Liver (tissue), 9 donors: ENCODE data around the gene FBXO3. TPM values are rescaled to one million over a fixed set of nuclear protein-coding genes. Genes with fewer than 3 reads are reported as not detected.

Source experiments
- DNase-seq: peaks from one replicate; pipeline ENCODE4 v3.0.0-alpha.2; 2017; ENCODE audit warnings: low spot score
- H3K27ac ChIP-seq, 2 donors: one replicate each; pipeline ENCODE4 v1.7.0; 2013; ENCODE audit warnings: inconsistent platforms in 2 of 2, low read length in 2 of 2, control low read depth in 1 of 2, low read depth in 1 of 2, mild to moderate bottlenecking in 1 of 2
- H3K27me3 ChIP-seq, 4 donors: one replicate each; pipeline versions ENCODE4 v1.6.1 to v1.7.0; 2013; ENCODE audit warnings: low read length in 3 of 4, inconsistent platforms in 1 of 4, mild to moderate bottlenecking in 1 of 4, moderate library complexity in 1 of 4; ENCODE audit not compliant: control insufficient read depth in 4 of 4, insufficient read depth in 4 of 4
- H3K36me3 ChIP-seq, 4 donors: one replicate each; pipeline versions ENCODE4 v1.6.1 to v1.7.0; 2013; ENCODE audit warnings: low read length in 3 of 4, mild to moderate bottlenecking in 3 of 4, low read depth in 1 of 4, moderate library complexity in 1 of 4; ENCODE audit not compliant: control insufficient read depth in 4 of 4, insufficient read depth in 3 of 4
- H3K4me1 ChIP-seq, 4 donors: one replicate each; pipeline versions ENCODE4 v1.6.1 to v1.7.0; 2013; ENCODE audit warnings: low read length in 3 of 4, mild to moderate bottlenecking in 3 of 4, moderate library complexity in 1 of 4; ENCODE audit not compliant: control insufficient read depth in 4 of 4, insufficient read depth in 4 of 4
- H3K4me3 ChIP-seq, 3 donors: one replicate each; pipeline versions ENCODE4 v1.6.1 to v1.7.0; 2013; ENCODE audit warnings: low read length in 3 of 3, control low read depth in 1 of 3, low read depth in 1 of 3, mild to moderate bottlenecking in 1 of 3
- H3K9ac ChIP-seq, 2 donors: one replicate each; pipeline ENCODE4 v1.7.0; 2013; ENCODE audit warnings: low read length in 2 of 2, mild to moderate bottlenecking in 2 of 2, moderate library complexity in 2 of 2, control low read depth in 1 of 2, low read depth in 1 of 2
- H3K9me3 ChIP-seq, 4 donors: one replicate each; pipeline versions ENCODE4 v1.6.1 to v1.7.0; 2013; ENCODE audit warnings: low read length in 3 of 4; ENCODE audit not compliant: control insufficient read depth in 4 of 4
- CTCF ChIP-seq: fragments of 150-350 bp; IDR thresholded peaks from 2 replicates; pipeline ENCODE4 v1.5.1; 2017; ENCODE audit warnings: improper control_type of control experiment, low read depth, low read length; ENCODE audit not compliant: missing input control
- FOXA1 ChIP-seq: IDR thresholded peaks from 2 replicates; pipeline ENCODE4 v1.6.1; 2016; ENCODE audit warnings: antibody characterized with exemption
- FOXA2 ChIP-seq: IDR thresholded peaks from 2 replicates; pipeline ENCODE4 v1.6.1; 2016; ENCODE audit warnings: antibody characterized with exemption
- GABPA ChIP-seq, 2 donors: IDR thresholded peaks in 1 of 2; conservative IDR thresholded peaks in 1 of 2; 2 replicates each; pipeline ENCODE4 v1.6.1; 2016; ENCODE audit warnings: antibody characterized with exemption in 2 of 2, mild to moderate bottlenecking in 1 of 2, moderate library complexity in 1 of 2
- HNF4A ChIP-seq, 2 donors: conservative IDR thresholded peaks; 2 replicates each; pipeline ENCODE4 v1.6.1; 2016; ENCODE audit warnings: antibody characterized with exemption in 2 of 2, mild to moderate bottlenecking in 2 of 2
- HNF4G ChIP-seq: IDR thresholded peaks from 2 replicates; pipeline ENCODE4 v1.6.1; 2016; ENCODE audit warnings: antibody characterized with exemption
- JUND ChIP-seq, 2 donors: IDR thresholded peaks; 2 replicates each; pipeline ENCODE4 v1.6.1; 2016; ENCODE audit warnings: antibody characterized with exemption in 2 of 2
- NR2F2 ChIP-seq: IDR thresholded peaks from 2 replicates; pipeline ENCODE4 v1.6.1; 2016; ENCODE audit warnings: antibody characterized with exemption
- RAD21 ChIP-seq, 2 donors: IDR thresholded peaks; 2 replicates each; pipeline ENCODE4 v1.6.1; 2016; ENCODE audit warnings: antibody characterized with exemption in 2 of 2, mild to moderate bottlenecking in 2 of 2
- REST ChIP-seq: IDR thresholded peaks from 2 replicates; pipeline ENCODE4 v1.6.1; 2016; ENCODE audit warnings: antibody characterized with exemption, mild to moderate bottlenecking
- RXRA ChIP-seq, 2 donors: IDR thresholded peaks; 2 replicates each; pipeline ENCODE4 v1.6.1; 2017 to 2018; ENCODE audit warnings: antibody characterized with exemption in 2 of 2, mild to moderate bottlenecking in 1 of 2
- SP1 ChIP-seq: IDR thresholded peaks from 2 replicates; pipeline ENCODE4 v1.6.1; 2018; ENCODE audit warnings: antibody characterized with exemption, mild to moderate bottlenecking
- TAF1 ChIP-seq: conservative IDR thresholded peaks from 2 replicates; pipeline ENCODE4 v1.6.1; 2016; ENCODE audit warnings: antibody characterized with exemption, mild to moderate bottlenecking
- WGBS: extraction: QIAGEN DNeasy Blood & Tissue Kit; methylation state at CpG from one replicate; pipeline ENCODE4 v1.1.7; 2013; 5-methylcytosine and 5-hydroxymethylcytosine counted together
- polyA plus RNA-seq, 2 donors: library from polyadenylated mRNA; stranded (reverse) in 1 of 2; unstranded in 1 of 2; fragments of 200-250 nt in 1 of 2; fragments of >200 nt in 1 of 2; fragmentation: Nextera tagmentation in 1 of 2; extraction: Ambion mirVana in 1 of 2; gene quantifications; one replicate each; pipeline versions ENCODE4 v1.2.1 to v1.2.3, GENCODE V29; 2013 to 2015
- total RNA-seq, 2 donors: library from RNA; depleted of rRNA; stranded (reverse); fragments of >200 nt; gene quantifications; one replicate each; pipeline ENCODE4 v1.2.3, GENCODE V29; 2014
- TF ChIP-seq, protein P1 (sequence below): IDR thresholded peaks from 2 replicates; pipeline ENCODE4 v1.6.1; 2016; ENCODE audit warnings: antibody characterized with exemption
- TF ChIP-seq, protein P2 (sequence below): IDR thresholded peaks from 2 replicates; pipeline ENCODE4 v1.6.1; 2016; ENCODE audit warnings: antibody characterized with exemption
- donor health status: healthy.
- donor health status: healthy.
- donor health status: healthy.
- donor health status: healthy.
- donor health status: healthy.

The FBXO3 gene
- total and polyA plus RNA-seq, 4 donors, result 12.2 to 36.4 (median 18.8) TPM

GRCh38 chr11:33743291-33743690 is 31.0 kb downstream of the FBXO3 start:
- H3K27ac ChIP-seq, result no peak overlapping the region
- WGBS, result 92% methylated on average over 5 of the region's 5 CpGs
- no peak for DNase-seq
- peaks cover 0 to 15% (median 6%) of the 10 kb centered on the region in 4 donors for H3K36me3 ChIP-seq
- peaks cover 0 to 16% (median 6%) of the 10 kb centered on the region in 4 donors for H3K4me1 ChIP-seq
- no peak overlapping the region for H3K9ac ChIP-seq
- TF ChIP-seq, protein P1, sequence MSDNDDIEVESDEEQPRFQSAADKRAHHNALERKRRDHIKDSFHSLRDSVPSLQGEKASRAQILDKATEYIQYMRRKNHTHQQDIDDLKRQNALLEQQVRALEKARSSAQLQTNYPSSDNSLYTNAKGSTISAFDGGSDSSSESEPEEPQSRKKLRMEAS, result no peak
- TF ChIP-seq RAD21 (IDR thresholded peaks at IDR 0.05), result no peak
- no peak for TF ChIP-seq RXRA (IDR thresholded peaks at IDR 0.05)
- TF ChIP-seq JUND (IDR thresholded peaks at IDR 0.05), result no peak
- no peak for TF ChIP-seq HNF4G
- no peak for TF ChIP-seq FOXA1
- no peak for TF ChIP-seq NR2F2
- no peak for TF ChIP-seq REST
- no peak for TF ChIP-seq TAF1
- TF ChIP-seq CTCF, result no peak
- H3K4me3 ChIP-seq, result no peak overlapping the region
- H3K9me3 ChIP-seq, result no peaks in the 10 kb centered on the region
- no peaks in the 10 kb centered on the region for H3K27me3 ChIP-seq

DNA sequence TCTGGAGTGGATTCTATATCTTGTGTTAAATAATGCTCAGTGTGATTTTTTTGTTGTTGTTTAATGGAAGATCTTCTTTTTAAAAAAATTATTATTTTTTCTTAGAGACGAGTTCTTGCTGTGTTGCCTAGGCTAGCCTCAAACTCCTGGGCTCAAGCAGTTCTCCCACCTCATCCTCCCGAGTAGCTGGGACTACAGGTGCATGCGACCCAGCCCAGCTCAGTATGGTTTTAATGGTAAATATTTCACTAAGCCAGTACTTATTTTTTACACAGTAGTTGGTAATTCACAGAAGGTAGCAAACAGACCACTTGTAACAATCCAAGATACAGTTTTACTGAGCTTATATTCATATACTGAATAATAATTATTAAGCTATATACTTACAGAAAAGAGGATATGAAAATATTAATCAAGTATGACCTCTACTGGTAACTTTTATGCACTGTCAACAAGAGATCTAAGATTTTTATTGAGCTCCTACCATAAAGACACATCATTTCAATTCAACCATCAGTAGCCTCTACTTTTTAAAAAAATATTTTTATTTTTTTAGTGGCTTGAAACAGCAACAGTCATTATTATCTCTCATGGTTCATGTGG is 32.0 kb downstream of the FBXO3 start:
- no peak for TF ChIP-seq NR2F2
- peak; percentile 28 for TF ChIP-seq CTCF
- peak; percentile 66 to 67 for TF ChIP-seq RAD21 (IDR thresholded peaks at IDR 0.05)
- TF ChIP-seq HNF4A (conservative IDR thresholded peaks at IDR 0.05), result no peak
- TF ChIP-seq FOXA2, result peak; percentile 32
- TF ChIP-seq SP1, result no peak
- no peak for TF ChIP-seq REST
- no peak for TF ChIP-seq FOXA1
- no peak for TF ChIP-seq RXRA (IDR thresholded peaks at IDR 0.05)
- TF ChIP-seq GABPA (IDR thresholded peaks at IDR 0.05 in 1 of 2, conservative IDR thresholded peaks at IDR 0.05 in 1 of 2), result no peak
- TF ChIP-seq, protein P2, sequence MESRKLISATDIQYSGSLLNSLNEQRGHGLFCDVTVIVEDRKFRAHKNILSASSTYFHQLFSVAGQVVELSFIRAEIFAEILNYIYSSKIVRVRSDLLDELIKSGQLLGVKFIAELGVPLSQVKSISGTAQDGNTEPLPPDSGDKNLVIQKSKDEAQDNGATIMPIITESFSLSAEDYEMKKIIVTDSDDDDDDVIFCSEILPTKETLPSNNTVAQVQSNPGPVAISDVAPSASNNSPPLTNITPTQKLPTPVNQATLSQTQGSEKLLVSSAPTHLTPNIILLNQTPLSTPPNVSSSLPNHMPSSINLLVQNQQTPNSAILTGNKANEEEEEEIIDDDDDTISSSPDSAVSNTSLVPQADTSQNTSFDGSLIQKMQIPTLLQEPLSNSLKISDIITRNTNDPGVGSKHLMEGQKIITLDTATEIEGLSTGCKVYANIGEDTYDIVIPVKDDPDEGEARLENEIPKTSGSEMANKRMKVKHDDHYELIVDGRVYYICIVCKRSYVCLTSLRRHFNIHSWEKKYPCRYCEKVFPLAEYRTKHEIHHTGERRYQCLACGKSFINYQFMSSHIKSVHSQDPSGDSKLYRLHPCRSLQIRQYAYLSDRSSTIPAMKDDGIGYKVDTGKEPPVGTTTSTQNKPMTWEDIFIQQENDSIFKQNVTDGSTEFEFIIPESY, result no peak
- no peak for TF ChIP-seq TAF1
- peaks cover 0 to 13% (median 6%) of the 10 kb centered on the region in 4 donors for H3K4me1 ChIP-seq
- no peak overlapping the region for H3K27ac ChIP-seq
- no peaks in the 10 kb centered on the region for H3K27me3 ChIP-seq
- no peak overlapping the region for H3K4me3 ChIP-seq
- peaks cover 0 to 14% (median 6%) of the 10 kb centered on the region in 4 donors for H3K36me3 ChIP-seq
- H3K9ac ChIP-seq, result no peak overlapping the region
- H3K9me3 ChIP-seq, result no peaks in the 10 kb centered on the region
- no peak for DNase-seq
- WGBS, result 85% methylated on average over 3 of the region's 3 CpGs
